ENCODE measurements around the gene CDC42EP2.

Gene CDC42EP2

GRCh38 chr11:65298131-65298535 is 16.5 kb upstream of the CDC42EP2 start:
- no peak for DNase-seq

- DNase-seq: no peak
Measured at GRCh38 chr11:65298655-65299179, 15.9 kb upstream of the CDC42EP2 start.

GRCh38 chr11:65300621-65301275 is 13.9 kb upstream of the CDC42EP2 start:
- no peak for DNase-seq

- DNase-seq: no peak
Measured at GRCh38 chr11:65301491-65302329, 13.0 kb upstream of the CDC42EP2 start.

GRCh38 chr11:65303555-65303954 is 11.1 kb upstream of the CDC42EP2 start:
- DNase-seq: no peak

GRCh38 chr11:65304110-65304509 is 10.6 kb upstream of the CDC42EP2 start:
- no peak for DNase-seq

GRCh38 chr11:65304613-65305012 is 10.1 kb upstream of the CDC42EP2 start:
- no peak for DNase-seq

GRCh38 chr11:65305501-65306268 is 9.0 kb upstream of the CDC42EP2 start:
- no peak for DNase-seq

- DNase-seq: no peak
Measured at GRCh38 chr11:65307298-65308229, 7.1 kb upstream of the CDC42EP2 start.

GRCh38 chr11:65308281-65308891 is 6.3 kb upstream of the CDC42EP2 start:
- no peak for DNase-seq

GRCh38 chr11:65309006-65309405 is 5.7 kb upstream of the CDC42EP2 start:
- DNase-seq: no peak

- no peak for DNase-seq
Measured at GRCh38 chr11:65310215-65310614, 4.5 kb upstream of the CDC42EP2 start.

- no peak for DNase-seq
Measured at GRCh38 chr11:65310736-65311135, 3.9 kb upstream of the CDC42EP2 start.

GRCh38 chr11:65311170-65311678 is 3.4 kb upstream of the CDC42EP2 start:
- no peak for DNase-seq

- peak; percentile 70 for DNase-seq
Measured at GRCh38 chr11:65315204-65315865, 669 bp downstream of the CDC42EP2 start.

- no peak for DNase-seq
Measured at GRCh38 chr11:65315866-65316226, 1.2 kb downstream of the CDC42EP2 start.

GRCh38 chr11:65316227-65317024 is 1.8 kb downstream of the CDC42EP2 start:
- DNase-seq: no peak

GRCh38 chr11:65317025-65317786 is 2.5 kb downstream of the CDC42EP2 start:
- DNase-seq: peak; percentile 49

GRCh38 chr11:65320386-65321075 is 5.9 kb downstream of the CDC42EP2 start:
- no peak for DNase-seq
